ENCODE measurements around the gene NT5M. TPM values are rescaled to one million over a fixed set of nuclear protein-coding genes. Genes with fewer than 3 reads are reported as not detected.

Gene NT5M
- total RNA-seq, 1 donor from 2014 or later: 1.5 TPM

DNA sequence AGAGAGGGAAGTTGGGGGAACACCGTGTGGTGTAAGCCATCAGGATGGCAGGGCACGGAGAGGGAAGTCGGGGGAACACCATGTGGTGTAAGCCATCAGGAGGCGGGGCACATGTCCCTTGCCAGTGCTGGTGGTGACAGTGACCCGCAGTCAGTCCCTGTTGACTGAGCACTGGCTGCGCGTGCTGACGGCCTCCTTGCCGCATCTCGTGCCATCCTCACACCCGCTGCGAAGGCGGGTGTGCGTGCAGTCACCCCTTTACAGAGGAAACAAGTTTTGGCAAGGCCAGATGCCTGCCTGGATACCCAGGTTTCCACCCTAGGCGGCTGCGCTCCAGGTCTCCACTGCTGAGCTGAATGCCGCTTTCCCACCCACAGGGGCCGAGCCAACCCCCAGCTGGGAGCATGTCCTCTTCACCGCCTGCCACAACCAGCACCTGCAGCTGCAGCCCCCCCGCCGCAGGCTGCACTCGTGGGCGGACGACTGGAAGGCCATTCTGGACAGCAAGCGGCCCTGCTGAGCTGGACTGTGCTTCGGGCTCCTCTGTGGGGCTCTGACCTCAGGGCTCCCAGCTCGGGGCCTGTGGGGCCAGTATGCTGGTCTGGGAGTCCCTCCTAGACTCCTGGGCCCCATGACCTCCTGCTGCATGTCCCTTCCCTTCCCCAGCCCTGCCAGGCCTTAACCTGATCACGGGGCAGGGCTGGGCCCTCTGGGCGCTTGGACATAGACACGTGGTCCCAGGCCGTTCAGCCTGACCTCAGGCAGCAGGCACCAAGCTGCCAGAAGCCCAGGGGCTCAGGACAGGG is 43.5 kb downstream of the NT5M start:
- Histone ChIP-seq H3K4me3 (ENCODE audit: insufficient read depth, low read depth, low read length) (no peak overlapping the region), H4K20me1 (ENCODE audit: insufficient read depth, low read length) (no peaks in the 10 kb centered on the region), H3K9me3 (ENCODE audit: insufficient read depth, low read depth, low read length) (no peaks in the 10 kb centered on the region), H2AFZ (ENCODE audit: low read depth, low read length) (no peak overlapping the region), H3K4me1 (ENCODE audit: insufficient read depth, low read length) (peaks cover 5% of the 10 kb centered on the region), H3K27ac (ENCODE audit: low read depth, low read length) (no peak overlapping the region), H3K27me3 (ENCODE audit: insufficient read depth, low read length) (no peaks in the 10 kb centered on the region), H3K36me3 (ENCODE audit: insufficient read depth, low read length) (no peaks in the 10 kb centered on the region), H3K9ac (ENCODE audit: low read length) (no peak overlapping the region), H3K4me2 (ENCODE audit: low read length) (no peak overlapping the region), H3K79me2 (ENCODE audit: insufficient read depth, low read length) (no peaks in the 10 kb centered on the region)
- H3K9me3 Mint-ChIP-seq (ENCODE audit: unreplicated experiment): no peaks in the 10 kb centered on the region
- TF ChIP-seq, protein P1, sequence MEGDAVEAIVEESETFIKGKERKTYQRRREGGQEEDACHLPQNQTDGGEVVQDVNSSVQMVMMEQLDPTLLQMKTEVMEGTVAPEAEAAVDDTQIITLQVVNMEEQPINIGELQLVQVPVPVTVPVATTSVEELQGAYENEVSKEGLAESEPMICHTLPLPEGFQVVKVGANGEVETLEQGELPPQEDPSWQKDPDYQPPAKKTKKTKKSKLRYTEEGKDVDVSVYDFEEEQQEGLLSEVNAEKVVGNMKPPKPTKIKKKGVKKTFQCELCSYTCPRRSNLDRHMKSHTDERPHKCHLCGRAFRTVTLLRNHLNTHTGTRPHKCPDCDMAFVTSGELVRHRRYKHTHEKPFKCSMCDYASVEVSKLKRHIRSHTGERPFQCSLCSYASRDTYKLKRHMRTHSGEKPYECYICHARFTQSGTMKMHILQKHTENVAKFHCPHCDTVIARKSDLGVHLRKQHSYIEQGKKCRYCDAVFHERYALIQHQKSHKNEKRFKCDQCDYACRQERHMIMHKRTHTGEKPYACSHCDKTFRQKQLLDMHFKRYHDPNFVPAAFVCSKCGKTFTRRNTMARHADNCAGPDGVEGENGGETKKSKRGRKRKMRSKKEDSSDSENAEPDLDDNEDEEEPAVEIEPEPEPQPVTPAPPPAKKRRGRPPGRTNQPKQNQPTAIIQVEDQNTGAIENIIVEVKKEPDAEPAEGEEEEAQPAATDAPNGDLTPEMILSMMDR (IDR thresholded peaks at IDR 0.05; ENCODE audit: insufficient read depth, low read depth, low read length): no peak
- TF ChIP-seq EZH2 (IDR thresholded peaks at IDR 0.05; ENCODE audit: insufficient read depth, low read length): no peak
- FAIRE-seq: no peak
- peaks cover 3% of the 10 kb centered on the region for H3K36me3 Mint-ChIP-seq (ENCODE audit: low read depth, unreplicated experiment)
- no peak for DNase-seq (ENCODE audit: low read depth)
- no peak overlapping the region for H3K4me3 Mint-ChIP-seq (ENCODE audit: unreplicated experiment)
- H3K27me3 Mint-ChIP-seq (ENCODE audit: low read depth, unreplicated experiment): peaks cover 17% of the 10 kb centered on the region
- H3K4me1 Mint-ChIP-seq (ENCODE audit: low read depth, unreplicated experiment): peaks cover 2% of the 10 kb centered on the region
- H3K27ac Mint-ChIP-seq (ENCODE audit: unreplicated experiment): no peak overlapping the region

DNA sequence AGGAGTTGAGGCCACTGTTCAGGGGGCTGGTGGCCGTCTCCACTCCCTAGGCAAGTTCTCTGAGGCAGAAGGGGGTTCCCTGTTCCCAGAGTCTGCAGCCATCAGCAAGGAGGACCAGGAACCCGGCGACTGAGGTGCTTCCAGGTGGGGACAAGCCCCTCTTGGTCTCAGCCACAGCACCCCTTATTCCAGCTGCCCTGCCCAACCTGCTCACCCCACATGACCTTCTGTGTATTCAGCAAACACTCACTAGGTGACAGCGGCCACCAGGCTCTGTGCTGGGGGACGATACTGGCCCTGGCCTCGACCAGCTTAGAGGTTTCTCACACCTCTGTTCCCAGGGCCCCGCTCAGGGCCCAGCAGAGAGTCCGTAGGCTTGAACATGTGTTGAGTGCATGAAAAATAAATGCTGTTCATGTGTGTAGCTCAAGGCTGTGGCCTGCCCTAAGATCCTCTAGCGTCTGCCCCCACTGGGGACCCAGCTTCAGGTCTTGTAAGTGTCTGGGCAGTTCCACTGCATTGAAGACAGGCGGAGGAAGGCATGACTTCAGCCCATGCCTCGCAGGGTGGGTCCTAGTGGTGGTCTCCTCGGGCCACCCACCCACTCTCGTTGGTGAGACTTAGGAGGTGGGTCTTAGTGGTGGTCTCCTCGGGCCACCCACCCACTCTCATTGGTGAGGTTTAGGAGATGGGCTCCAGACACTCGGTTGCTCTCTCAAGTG is 44.2 kb downstream of the NT5M start:
- Mint-ChIP-seq H3K4me3 (ENCODE audit: unreplicated experiment) (no peak overlapping the region), H3K9me3 (ENCODE audit: unreplicated experiment) (no peaks in the 10 kb centered on the region), H3K27me3 (ENCODE audit: low read depth, unreplicated experiment) (peaks cover 18% of the 10 kb centered on the region), H3K27ac (ENCODE audit: unreplicated experiment) (no peak overlapping the region), H3K4me1 (ENCODE audit: low read depth, unreplicated experiment) (peaks cover 7% of the 10 kb centered on the region), H3K36me3 (ENCODE audit: low read depth, unreplicated experiment) (peaks cover 3% of the 10 kb centered on the region)
- DNase-seq (ENCODE audit: low read depth): no peak
- no peak overlapping the region for H3K9ac ChIP-seq (ENCODE audit: low read length)
- H3K4me1 ChIP-seq (ENCODE audit: insufficient read depth, low read length): peaks cover 11% of the 10 kb centered on the region
- H3K79me2 ChIP-seq (ENCODE audit: insufficient read depth, low read length): no peaks in the 10 kb centered on the region
- no peaks in the 10 kb centered on the region for H3K36me3 ChIP-seq (ENCODE audit: insufficient read depth, low read length)
- no peak overlapping the region for H3K27ac ChIP-seq (ENCODE audit: low read depth, low read length)
- no peaks in the 10 kb centered on the region for H4K20me1 ChIP-seq (ENCODE audit: insufficient read depth, low read length)
- no peaks in the 10 kb centered on the region for H3K9me3 ChIP-seq (ENCODE audit: insufficient read depth, low read depth, low read length)
- H3K4me3 ChIP-seq (ENCODE audit: insufficient read depth, low read depth, low read length): no peak overlapping the region
- no peak overlapping the region for H2AFZ ChIP-seq (ENCODE audit: low read depth, low read length)
- FAIRE-seq: no peak
- H3K4me2 ChIP-seq (ENCODE audit: low read length): no peak overlapping the region
- H3K27me3 ChIP-seq (ENCODE audit: insufficient read depth, low read length): no peaks in the 10 kb centered on the region
- TF ChIP-seq, protein P1 (IDR thresholded peaks at IDR 0.05; ENCODE audit: insufficient read depth, low read depth, low read length): no peak
- no peak for TF ChIP-seq EZH2 (IDR thresholded peaks at IDR 0.05; ENCODE audit: insufficient read depth, low read length)

Measured in astrocyte (in vitro differentiated cells and primary cell).